Stimulated activated naive CD4-positive, alpha-beta T cell (primary cell): ENCODE results near the gene TSSK3.
"Not testable (repeated sequence)": the region's sequence is repeated elsewhere in the genome, so short reads cannot be mapped to it uniquely, and the experiment has no call there.

ENCODE experiments used
- DNase-seq, 6 experiments: peaks; one replicate each; lab custom pipeline; 2025; lab: John Stamatoyannopoulos, UW

TSSK3 gene

GRCh38 chr1:32338637-32339145 lies 23.6 kb upstream of the TSSK3 start:
- DNase-seq: no peak

GRCh38 chr1:32339363-32339978 lies 22.9 kb upstream of the TSSK3 start:
- no peak for DNase-seq

DNA sequence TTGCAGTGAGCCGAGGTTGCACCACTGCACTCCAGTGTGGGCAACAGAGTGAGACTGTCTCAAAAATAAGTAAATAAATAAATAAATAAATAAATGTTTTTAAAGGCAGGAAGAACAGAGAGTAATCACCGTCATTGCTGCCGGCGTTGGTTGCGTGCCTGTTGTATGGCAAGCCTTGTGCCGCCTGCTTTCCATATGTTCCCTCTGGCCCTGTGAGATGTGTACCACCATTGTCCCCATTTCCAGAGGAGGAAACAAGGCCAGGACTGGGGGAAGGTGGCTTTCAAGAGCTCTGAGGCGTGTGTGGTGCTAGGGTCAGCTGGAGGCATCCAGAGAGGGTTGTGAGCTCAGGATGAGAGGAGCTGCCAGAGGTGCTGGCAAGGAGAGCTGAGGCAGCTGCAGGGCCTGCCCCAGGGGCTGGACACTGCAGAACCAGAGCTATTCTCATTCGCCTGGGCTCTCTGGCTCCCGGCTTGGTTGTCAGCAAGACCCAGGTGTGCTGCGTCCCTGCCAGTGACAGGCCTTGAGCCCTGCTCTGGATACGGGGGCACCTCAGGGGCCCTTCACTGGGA lies 21.1 kb upstream of the TSSK3 start:
- DNase-seq: no peak

DNA sequence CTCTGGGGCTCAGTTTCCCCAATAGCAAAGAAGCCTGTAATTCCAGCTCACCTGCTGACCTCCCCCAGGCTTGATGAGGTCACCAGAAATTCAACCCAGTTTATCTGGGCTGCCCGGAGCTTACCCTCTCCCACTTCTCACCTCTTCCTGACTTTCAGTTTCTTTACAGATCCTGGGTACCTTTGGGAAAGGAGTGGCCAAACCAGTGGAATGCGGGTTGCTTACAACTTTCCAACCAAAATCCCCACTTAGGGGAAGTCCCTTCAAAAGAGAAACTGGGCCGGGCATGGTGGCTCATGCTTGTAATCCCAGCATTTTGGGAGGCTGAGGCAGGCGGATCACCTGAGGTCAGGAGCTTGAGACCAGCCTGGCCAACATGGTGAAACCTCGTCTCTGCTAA lies 20.4 kb upstream of the TSSK3 start:
- no peak for DNase-seq

- DNase-seq: no peak
Measured at GRCh38 chr1:32342704-32343103, 19.6 kb upstream of the TSSK3 start.

DNA sequence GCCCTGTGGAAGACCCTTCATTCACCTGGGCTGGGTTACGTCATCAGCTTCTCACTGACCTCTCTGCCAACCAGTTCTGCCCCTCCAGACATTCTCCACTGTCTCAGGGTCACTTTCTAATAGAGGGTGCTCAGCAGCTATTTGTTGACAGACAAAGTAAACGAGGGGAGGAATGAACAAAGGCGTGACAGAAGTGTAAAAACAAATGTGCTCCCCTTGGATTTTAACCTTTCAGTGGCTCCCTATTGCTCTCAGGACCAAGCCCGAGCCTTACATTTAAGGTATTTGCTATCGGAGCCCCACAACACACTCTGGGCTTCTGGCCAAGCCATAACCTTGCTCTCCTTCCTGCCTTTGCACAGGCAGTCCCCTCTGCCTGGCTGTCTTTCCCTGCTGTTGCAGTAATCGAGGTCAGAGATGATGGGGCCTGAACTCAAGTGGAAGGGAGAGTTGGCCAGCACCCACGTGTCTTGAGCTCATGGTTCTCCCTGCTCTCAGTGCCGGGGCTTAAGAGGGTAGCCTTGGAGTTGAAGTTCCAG lies 17.0 kb upstream of the TSSK3 start:
- DNase-seq: peak in 3 of 6 experiments; percentile 8 to 28 (median 17)

DNA sequence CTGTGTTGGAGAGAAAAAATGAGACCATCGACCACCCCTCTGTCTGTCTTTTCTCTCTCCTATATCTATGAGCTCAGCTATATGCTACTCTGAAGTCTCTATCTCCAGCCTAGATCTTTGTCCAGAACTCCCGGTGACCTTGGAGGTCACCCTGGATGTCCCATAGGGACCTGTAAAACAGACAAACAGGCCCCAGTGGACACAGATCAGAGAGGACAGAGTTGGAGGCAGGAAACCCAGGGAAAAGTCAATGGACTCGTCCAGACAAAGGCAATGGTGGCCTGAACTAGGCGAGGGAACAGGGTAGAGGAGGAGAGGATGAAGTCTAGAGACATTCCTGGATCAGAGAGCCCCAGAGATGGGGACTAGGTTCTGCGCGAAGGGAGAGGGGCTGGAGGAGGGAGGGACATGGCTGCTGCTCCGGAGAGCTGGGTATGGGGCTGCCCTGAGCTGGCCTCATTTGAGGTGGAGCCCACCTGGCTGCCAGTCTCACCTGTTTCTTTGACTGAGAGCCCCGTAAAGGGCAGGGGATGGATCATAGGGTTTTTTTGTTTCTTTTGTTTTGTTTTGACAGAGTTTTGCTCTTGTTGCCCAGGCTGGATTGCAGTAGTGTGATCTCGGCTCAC lies 15.7 kb upstream of the TSSK3 start:
- no peak for DNase-seq

DNA sequence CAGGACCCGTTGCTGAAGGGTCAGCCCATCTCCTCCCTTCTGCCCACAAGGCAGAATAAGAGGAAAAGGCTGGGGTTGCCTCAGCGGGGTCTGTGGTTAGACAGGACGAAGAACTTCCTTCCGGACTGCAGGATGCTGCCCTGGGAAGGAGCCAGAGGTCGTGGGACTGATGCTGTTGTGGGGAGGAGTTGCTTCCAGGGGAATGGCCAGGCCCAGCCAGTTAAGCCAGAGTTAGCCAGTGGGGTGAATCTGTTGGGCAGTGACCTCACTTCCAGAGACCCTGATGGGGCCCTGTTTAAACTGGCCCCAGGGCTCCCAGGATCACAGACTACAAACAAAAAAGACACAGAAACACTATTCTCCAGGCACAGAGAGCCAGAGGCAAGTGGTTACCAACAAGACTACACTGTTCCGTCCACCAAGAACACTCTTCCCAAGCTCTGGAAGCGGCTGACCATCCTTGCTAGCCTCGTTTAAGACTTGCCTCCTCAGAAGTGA lies 13.1 kb upstream of the TSSK3 start:
- no peak for DNase-seq

GRCh38 chr1:32350785-32351398 lies 11.4 kb upstream of the TSSK3 start:
- DNase-seq: peak in 4 of 6 experiments; percentile 81 to 97 (median 88)

- peak; percentile 88 to 97 (median 93) for DNase-seq
Measured at GRCh38 chr1:32351399-32352238, 10.7 kb upstream of the TSSK3 start.

DNA sequence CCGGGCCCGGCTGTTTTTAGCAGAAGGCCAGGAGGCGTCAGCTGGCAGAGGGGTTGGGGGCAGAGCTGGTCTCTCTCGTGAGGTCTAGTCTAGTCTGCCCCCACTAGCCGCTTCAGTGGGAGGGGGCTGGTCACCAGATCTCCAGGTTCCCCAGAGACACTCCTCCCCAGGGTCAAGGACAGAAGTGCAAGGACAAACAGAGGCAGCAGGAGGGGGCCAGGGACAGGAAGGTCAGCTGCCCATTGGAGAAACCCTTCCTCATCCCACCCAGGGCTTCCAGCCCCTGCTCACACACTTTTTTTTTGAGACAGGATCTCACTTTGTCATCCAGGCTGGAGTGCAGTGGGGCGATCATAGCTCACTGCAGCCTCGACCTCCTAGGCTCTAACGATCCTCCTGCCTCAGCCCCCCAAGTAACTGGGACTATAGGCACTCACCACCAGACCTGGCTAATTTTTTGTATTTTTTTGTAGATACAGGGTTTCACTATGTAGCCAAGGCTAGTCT lies 10.0 kb upstream of the TSSK3 start:
- DNase-seq: no peak

DNA sequence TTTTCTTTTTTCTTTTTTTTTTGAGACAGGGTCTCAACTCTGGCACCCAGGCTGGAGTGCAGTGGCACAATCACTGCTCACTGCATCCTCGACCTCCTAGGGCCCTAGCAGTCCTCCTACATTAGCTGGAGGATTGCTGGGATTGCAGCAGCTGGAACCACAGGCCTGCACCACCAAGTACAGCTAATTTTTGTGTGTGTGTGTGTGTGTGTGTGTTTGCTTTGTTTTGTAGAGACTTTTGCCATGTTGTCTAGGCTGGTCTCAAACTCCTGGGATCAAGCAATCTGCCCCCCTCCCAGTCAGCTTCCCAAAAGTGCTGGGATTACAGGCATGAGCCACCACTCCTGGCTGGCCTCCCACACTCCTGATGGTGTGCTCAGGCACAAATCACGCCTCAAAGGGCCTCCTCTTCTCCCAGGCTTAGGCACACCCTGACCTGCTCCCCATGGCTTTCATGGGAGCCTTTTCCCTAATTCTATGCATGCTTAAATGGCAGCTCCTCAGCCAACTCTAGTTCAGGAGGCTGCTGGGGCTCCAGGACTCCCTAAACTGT lies 9.4 kb upstream of the TSSK3 start:
- DNase-seq: no peak

- no peak for DNase-seq
Measured at GRCh38 chr1:32353431-32353830, 8.9 kb upstream of the TSSK3 start.

DNA sequence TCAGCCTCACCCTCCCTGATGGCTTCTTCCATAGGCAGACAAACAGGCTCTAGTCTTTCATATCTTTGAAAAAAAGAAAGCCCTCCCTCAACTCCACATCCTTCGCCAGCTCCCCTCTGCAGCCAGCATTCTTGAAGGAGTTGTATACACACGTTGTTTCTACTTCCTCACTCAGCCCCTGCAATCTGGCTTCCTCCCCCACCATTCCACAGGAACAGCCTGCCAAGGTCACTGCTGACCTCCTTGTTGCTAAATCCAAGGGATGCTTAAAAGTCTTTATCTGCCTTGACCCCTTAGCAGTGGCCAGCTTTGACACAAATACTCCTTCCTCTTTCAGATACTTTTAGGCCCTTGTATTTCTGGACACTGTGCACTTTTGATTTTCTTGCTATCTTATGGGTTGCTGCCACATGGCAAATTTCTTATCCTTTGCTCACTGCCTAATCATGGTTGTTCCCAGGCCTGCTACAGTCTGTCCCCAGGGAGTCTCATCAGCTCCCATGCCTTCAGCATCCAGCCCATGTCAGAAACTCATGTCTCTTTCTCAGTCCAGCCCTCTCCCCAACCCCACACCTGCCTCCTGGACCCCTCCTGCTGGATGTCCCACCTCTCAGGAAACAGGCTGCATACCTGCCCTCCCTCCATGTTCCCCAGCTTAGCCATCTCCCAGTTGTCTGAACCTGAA lies 8.3 kb upstream of the TSSK3 start:
- no peak for DNase-seq

DNA sequence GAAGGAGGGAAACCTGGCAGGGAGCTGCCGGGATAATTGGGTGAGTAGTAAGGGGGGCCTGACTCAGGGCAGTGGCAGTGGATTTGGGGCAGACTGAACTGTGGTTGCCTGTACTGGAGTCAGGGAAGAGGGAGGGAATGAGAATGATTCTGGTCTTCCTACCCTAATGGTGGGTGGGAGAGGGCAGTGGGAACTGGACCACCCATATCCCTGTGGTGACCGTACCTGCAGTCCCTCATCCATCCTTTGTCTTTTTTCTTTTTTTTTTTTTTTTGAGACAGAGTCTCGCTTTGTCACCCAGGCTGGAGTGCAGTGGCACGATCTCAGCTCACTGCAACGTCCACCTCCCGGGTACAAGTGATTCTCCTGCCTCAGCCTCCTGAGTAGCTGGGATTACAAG lies 6.6 kb upstream of the TSSK3 start:
- not testable (repeated sequence) for DNase-seq

DNA sequence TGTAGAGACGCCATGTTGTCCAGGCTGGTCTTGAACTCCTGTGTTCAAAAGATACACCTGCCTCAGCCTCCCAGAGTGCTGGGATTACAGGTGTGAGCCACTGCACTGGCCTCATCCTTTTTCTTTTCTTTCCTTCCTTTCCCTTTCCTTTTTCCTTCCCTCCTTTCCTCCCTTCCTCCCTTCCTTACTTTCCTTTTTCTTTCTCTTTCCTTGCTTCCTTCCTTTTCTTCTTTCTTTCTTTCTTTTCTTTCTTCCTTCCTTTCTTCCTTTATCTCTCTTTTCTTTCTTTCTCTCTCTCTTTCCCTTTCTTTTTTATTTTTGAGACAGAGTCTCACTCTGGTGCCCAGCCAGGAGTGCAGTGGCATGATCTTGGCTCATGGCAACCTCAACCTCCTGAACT lies 5.9 kb upstream of the TSSK3 start:
- no peak for DNase-seq

- DNase-seq: no peak
Measured at GRCh38 chr1:32357614-32358013, 4.7 kb upstream of the TSSK3 start.

GRCh38 chr1:32358435-32358834 lies 3.9 kb upstream of the TSSK3 start:
- no peak for DNase-seq

- peak in 1 of 6 experiments; percentile 21 for DNase-seq
Measured at GRCh38 chr1:32361308-32361673, 1.0 kb upstream of the TSSK3 start.

DNA sequence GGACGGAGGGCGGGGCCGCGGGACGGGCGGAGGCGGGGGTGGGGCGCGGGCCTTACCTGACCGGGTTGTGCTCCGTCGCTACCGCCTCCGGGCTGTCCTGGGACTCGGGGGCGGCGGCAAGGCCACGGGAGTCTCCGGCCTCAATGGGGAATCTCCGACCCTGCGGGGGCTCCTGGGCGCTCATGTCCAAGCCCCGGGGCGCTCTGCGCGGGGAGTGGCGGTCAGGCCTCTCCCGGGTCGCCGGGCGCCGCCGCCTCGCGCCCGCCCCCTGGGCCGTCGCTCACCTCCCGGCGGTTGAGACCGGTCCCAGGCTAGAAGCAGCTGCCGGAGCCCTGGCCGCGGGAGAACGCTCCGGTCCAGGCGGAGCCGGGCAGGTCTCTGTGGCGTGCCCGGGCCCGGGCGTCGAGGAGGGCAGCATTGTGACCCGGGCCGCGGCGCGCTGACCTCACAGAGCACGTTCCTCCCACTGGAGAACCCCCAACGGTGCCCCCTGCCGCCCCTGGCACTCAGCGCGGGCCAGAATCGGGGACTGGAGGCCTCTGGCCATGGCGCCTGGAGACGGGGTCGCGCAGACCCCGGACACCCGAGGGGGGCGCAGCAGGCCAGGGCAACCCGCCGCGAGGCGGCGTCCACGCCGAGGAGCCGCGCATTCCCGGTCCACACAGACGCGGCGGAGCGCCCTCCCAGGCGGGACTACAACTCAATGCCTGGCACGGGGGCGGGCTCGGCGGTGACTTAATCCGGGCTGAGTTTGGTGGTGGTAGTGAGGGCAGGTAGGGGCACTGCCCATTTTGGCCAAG lies 465 bp upstream of the TSSK3 start:
- peak in 4 of 6 experiments; percentile 17 to 36 (median 26) for DNase-seq
